ENCODE measurements around the gene RPL22L1.

- no peak for TF ChIP-seq CTCF (conservative IDR thresholded peaks at IDR 0.05; ENCODE audit: low read depth, low read length)
- no peak for TF ChIP-seq EZH2 (IDR thresholded peaks at IDR 0.05; ENCODE audit: borderline replicate concordance, low read depth, low read length, poor library complexity, severe bottlenecking)
These were observed 11.4 kb downstream of the RPL22L1 start for GRCh38 chr3:170858599-170858998.
